ENCODE measurements around the gene DNER.
"Not testable (repeated sequence)": the region's sequence is repeated elsewhere in the genome, so short reads cannot be mapped to it uniquely, and the experiment has no call there.

Gene DNER

GRCh38 chr2:229728370-229728769 lies 14.0 kb upstream of the DNER start:
- Mint-ChIP-seq H3K4me1 (ENCODE audit: low read depth) (no peaks in the 10 kb centered on the region), H3K27ac (no peak overlapping the region), H3K9me3 (peaks cover under 1% of the 10 kb centered on the region), H3K36me3 (ENCODE audit: low read depth) (no peaks in the 10 kb centered on the region), H3K4me3 (no peak overlapping the region), H3K27me3 (peaks cover 9% of the 10 kb centered on the region)
- intact Hi-C loops (cut with micrococcal nuclease) = no loop called here

- Mint-ChIP-seq H3K9me3 (peaks cover 14% of the 10 kb centered on the region), H3K36me3 (ENCODE audit: low read depth) (no peaks in the 10 kb centered on the region), H3K27me3 (peaks cover 7% of the 10 kb centered on the region), H3K27ac (no peak overlapping the region), H3K4me1 (ENCODE audit: low read depth) (no peaks in the 10 kb centered on the region), H3K4me3 (no peak overlapping the region)
- intact Hi-C loops (cut with micrococcal nuclease) = no loop called here
Measured at GRCh38 chr2:229726643-229727042, 12.3 kb upstream of the DNER start.

- peaks cover 7% of the 10 kb centered on the region for H3K27me3 Mint-ChIP-seq
- H3K4me1 Mint-ChIP-seq (ENCODE audit: low read depth) = no peaks in the 10 kb centered on the region
- H3K9me3 Mint-ChIP-seq = peaks cover 14% of the 10 kb centered on the region
- no peak overlapping the region for H3K4me3 Mint-ChIP-seq
- intact Hi-C loops (cut with micrococcal nuclease) = no loop called here
- H3K36me3 Mint-ChIP-seq (ENCODE audit: low read depth) = no peaks in the 10 kb centered on the region
- H3K27ac Mint-ChIP-seq = no peak overlapping the region
Measured at GRCh38 chr2:229725716-229726574, 11.6 kb upstream of the DNER start.

DNA sequence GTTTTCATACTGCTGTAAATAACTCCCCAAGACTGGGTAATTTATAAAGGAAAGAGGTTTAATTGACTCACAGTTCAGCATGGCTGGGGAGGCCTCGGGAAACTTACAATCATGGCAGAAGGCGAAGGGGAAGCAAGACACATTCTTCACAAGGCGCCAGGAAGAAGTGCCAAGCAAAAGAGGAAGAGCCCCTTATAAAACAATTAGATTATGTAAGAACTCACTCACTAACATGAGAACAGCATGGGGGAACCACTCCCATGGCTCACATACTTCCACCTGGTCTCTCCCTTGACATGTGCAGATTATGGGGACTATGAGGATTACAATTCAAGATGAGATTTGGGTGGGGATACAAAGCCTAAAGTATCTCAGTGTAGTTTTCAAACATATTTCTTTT lies 8.8 kb upstream of the DNER start:
- H3K4me1 Mint-ChIP-seq (ENCODE audit: low read depth); H3K4me3 Mint-ChIP-seq; intact Hi-C loops (cut with micrococcal nuclease): not testable (repeated sequence)

DNA sequence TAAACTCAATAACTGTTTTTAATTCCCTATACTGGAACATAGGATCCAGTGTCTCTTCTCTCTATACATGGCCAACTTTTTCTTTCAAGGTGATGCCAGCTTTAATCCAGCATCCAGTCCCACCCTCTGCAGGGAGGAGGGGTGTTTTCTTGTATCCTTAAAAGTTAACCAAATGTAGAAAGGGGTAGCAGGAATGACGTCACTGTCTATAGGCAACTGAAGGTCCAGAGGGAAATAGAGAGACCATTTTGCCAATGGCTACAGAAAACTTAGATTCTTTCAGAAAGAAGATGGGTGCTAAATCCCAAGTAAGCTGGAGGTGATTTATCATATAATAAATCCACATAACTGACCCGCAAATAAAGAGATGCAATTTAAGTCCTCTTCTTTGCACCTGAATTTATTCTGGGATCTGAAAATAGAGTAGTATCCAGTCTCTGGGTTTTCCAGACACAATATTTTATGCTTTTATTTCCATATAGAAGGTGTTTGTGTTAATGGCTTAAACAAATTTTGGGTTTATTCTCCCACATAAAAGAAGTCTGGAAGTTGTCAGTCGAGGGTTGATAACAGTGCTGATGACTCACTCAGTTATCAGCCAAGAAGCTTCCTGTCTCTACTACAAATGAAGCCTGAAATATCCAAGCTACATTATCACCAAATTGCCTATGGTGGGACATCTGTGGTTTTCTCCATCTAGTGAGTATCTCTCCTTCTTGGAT lies 5.7 kb upstream of the DNER start:
- intact Hi-C loops (cut with micrococcal nuclease) = no loop called here
- Mint-ChIP-seq H3K4me3 (no peak overlapping the region), H3K9me3 (peaks cover 14% of the 10 kb centered on the region), H3K27ac (no peak overlapping the region), H3K27me3 (peaks cover 39% of the 10 kb centered on the region), H3K36me3 (ENCODE audit: low read depth) (no peaks in the 10 kb centered on the region), H3K4me1 (ENCODE audit: low read depth) (no peaks in the 10 kb centered on the region)

More for the DNA sequence above, 8.8 kb upstream of the DNER start:
- H3K36me3 Mint-ChIP-seq (ENCODE audit: low read depth); H3K27ac Mint-ChIP-seq: not testable (repeated sequence)
- peaks cover 14% of the 10 kb centered on the region for H3K9me3 Mint-ChIP-seq
- H3K27me3 Mint-ChIP-seq = peaks cover 15% of the 10 kb centered on the region

DNA sequence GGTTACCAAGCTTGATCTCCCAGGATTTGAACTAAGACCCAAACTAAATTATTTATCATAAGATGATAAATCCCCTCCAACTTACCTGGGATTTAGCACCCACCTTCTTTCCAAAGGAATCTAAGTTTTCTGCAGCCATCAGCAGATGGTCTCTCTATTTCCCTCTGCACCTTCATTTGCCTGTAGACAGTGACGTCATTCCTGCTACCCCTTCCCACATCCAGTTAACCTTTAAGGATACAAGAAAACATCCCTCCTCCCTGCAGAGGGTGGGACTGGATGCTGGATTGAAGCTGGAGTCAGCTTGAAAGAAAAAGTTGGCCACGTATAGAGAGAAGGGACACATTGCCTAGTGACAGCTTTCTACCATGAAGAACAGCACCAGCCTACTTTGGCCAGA lies 3.7 kb upstream of the DNER start:
- no peak overlapping the region for H3K27ac Mint-ChIP-seq
- no peak overlapping the region for H3K4me3 Mint-ChIP-seq
- H3K9me3 Mint-ChIP-seq = peaks cover 10% of the 10 kb centered on the region
- H3K4me1 Mint-ChIP-seq (ENCODE audit: low read depth) = no peaks in the 10 kb centered on the region
- intact Hi-C loops (cut with micrococcal nuclease) = no loop called here
- H3K27me3 Mint-ChIP-seq = peaks cover 50% of the 10 kb centered on the region
- no peaks in the 10 kb centered on the region for H3K36me3 Mint-ChIP-seq (ENCODE audit: low read depth)

GRCh38 chr2:229715895-229716507 lies 1.6 kb upstream of the DNER start:
- intact Hi-C loops (cut with micrococcal nuclease) = no loop called here
- Mint-ChIP-seq H3K36me3 (ENCODE audit: low read depth) (no peaks in the 10 kb centered on the region), H3K9me3 (no peaks in the 10 kb centered on the region)

GRCh38 chr2:229714736-229715541 lies 584 bp upstream of the DNER start:
- H3K36me3 Mint-ChIP-seq (ENCODE audit: low read depth) = no peaks in the 10 kb centered on the region
- intact Hi-C loops (cut with micrococcal nuclease) = no loop called here
- H3K9me3 Mint-ChIP-seq = no peaks in the 10 kb centered on the region
- peaks cover 73% of the 10 kb centered on the region for H3K27me3 Mint-ChIP-seq
- H3K4me1 Mint-ChIP-seq (ENCODE audit: low read depth) = no peaks in the 10 kb centered on the region
- no peak overlapping the region for H3K27ac Mint-ChIP-seq
- no peak overlapping the region for H3K4me3 Mint-ChIP-seq

More at GRCh38 chr2:229715895-229716507, 1.6 kb upstream of the DNER start:
- H3K4me3 Mint-ChIP-seq = no peak overlapping the region
- peaks cover 70% of the 10 kb centered on the region for H3K27me3 Mint-ChIP-seq
- H3K27ac Mint-ChIP-seq = no peak overlapping the region
- H3K4me1 Mint-ChIP-seq (ENCODE audit: low read depth) = no peaks in the 10 kb centered on the region

GRCh38 chr2:229713371-229714079 lies 830 bp downstream of the DNER start:
- no peaks in the 10 kb centered on the region for H3K36me3 Mint-ChIP-seq (ENCODE audit: low read depth)
- peaks cover 71% of the 10 kb centered on the region for H3K27me3 Mint-ChIP-seq
- no peak overlapping the region for H3K4me3 Mint-ChIP-seq
- no peaks in the 10 kb centered on the region for H3K9me3 Mint-ChIP-seq
- no peaks in the 10 kb centered on the region for H3K4me1 Mint-ChIP-seq (ENCODE audit: low read depth)
- intact Hi-C loops (cut with micrococcal nuclease) = no loop called here
- H3K27ac Mint-ChIP-seq = no peak overlapping the region

- Mint-ChIP-seq H3K27ac (no peak overlapping the region), H3K4me1 (ENCODE audit: low read depth) (no peaks in the 10 kb centered on the region), H3K27me3 (peaks cover 62% of the 10 kb centered on the region), H3K9me3 (no peaks in the 10 kb centered on the region), H3K36me3 (ENCODE audit: low read depth) (no peaks in the 10 kb centered on the region), H3K4me3 (no peak overlapping the region)
- intact Hi-C loops (cut with micrococcal nuclease) = no loop called here
Measured at GRCh38 chr2:229712136-229712535, 2.2 kb downstream of the DNER start.

DNA sequence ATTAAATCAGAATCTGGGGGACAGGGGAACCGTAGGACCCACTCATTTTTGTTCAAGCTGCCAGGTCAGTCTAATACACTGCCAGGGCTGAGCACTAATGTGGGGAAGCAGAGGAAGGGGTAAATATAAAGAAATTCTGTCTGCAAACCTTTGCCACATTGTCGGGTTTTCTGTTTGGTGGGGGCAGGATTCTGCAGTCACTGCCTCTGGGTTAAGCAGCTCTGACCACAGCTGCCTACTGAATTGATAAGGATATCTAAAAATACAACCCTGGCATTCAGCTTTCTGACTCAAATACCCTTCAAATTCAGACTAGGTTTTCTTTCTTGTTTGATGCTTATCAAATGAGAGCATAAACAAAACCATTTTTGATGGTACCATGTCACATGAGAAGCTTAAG lies 6.0 kb downstream of the DNER start:
- H3K36me3 Mint-ChIP-seq (ENCODE audit: low read depth) = no peaks in the 10 kb centered on the region
- no peak overlapping the region for H3K27ac Mint-ChIP-seq
- intact Hi-C loops (cut with micrococcal nuclease) = no loop called here
- no peaks in the 10 kb centered on the region for H3K4me1 Mint-ChIP-seq (ENCODE audit: low read depth)
- H3K4me3 Mint-ChIP-seq = no peak overlapping the region
- peaks cover 36% of the 10 kb centered on the region for H3K27me3 Mint-ChIP-seq
- H3K9me3 Mint-ChIP-seq = no peaks in the 10 kb centered on the region

DNA sequence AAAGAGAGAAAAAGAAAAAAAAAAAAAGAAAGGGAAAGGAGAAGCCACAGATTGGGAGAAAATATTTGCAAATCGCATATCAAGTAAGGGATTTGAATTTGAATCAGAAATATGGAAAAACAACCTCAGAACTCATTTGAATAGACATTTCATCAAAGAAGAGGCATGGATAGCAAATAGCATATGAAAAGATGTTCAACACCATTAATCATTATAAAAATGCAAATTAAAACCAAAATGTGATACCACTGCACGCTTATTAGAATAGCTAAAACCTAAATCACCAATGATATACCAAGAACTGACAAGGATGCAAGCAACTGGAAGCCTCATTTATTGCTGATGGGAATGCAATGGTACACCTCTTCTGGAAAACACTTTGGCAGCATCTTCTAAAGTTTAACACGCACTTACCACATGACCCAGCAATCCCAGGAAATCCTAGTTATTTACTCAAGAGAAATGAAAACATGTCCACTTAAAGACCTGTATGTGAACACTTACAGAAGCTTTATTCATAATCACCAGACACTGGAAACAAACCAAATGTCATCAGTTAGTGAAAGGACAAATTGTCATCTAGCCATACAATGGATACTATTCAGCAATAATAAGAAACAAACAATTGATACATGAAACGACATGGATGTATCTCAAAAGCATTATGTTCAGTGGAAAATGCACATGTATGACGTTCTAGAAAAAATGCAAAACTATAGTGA lies 10.3 kb downstream of the DNER start:
- H3K4me1 Mint-ChIP-seq (ENCODE audit: low read depth) = no peaks in the 10 kb centered on the region

GRCh38 chr2:229701716-229702115 lies 12.6 kb downstream of the DNER start:
- peaks cover 10% of the 10 kb centered on the region for H3K27me3 Mint-ChIP-seq
- no peaks in the 10 kb centered on the region for H3K36me3 Mint-ChIP-seq (ENCODE audit: low read depth)

More for the DNA sequence above, 10.3 kb downstream of the DNER start:
- H3K4me3 Mint-ChIP-seq = no peak overlapping the region
- H3K36me3 Mint-ChIP-seq (ENCODE audit: low read depth) = no peaks in the 10 kb centered on the region
- H3K9me3 Mint-ChIP-seq = no peaks in the 10 kb centered on the region
- H3K27ac Mint-ChIP-seq = no peak overlapping the region
- intact Hi-C loops (cut with micrococcal nuclease) = no loop called here
- peaks cover 10% of the 10 kb centered on the region for H3K27me3 Mint-ChIP-seq

More at GRCh38 chr2:229701716-229702115, 12.6 kb downstream of the DNER start:
- H3K9me3 Mint-ChIP-seq = no peaks in the 10 kb centered on the region
- no peak overlapping the region for H3K4me3 Mint-ChIP-seq
- no peak overlapping the region for H3K27ac Mint-ChIP-seq
- no peaks in the 10 kb centered on the region for H3K4me1 Mint-ChIP-seq (ENCODE audit: low read depth)
- intact Hi-C loops (cut with micrococcal nuclease) = no loop called here

Measured in dendritic cell treated with granulocyte-macrophage colony-stimulating factor and Interleukin-4, amounts not matched to agents 40 ng/mL and 50 ng/mL, for 4 days (primary cell).